Endothelial cell of umbilical vein (primary cell): ENCODE data around the gene KCNS1. TPM values are rescaled to one million over a fixed set of nuclear protein-coding genes. Genes with fewer than 3 reads are reported as not detected.

Source experiments
- BruUV-seq: library from RNA; stranded (reverse); fragments of 400-500 nt; replicated peaks from 2 replicates; lab custom pipeline; 2021; lab: Mats Ljungman, UMichigan
- CTCF ChIA-PET: fragments of 300-600, 350-600 bp; sonication (Branson Sonifier 250); formaldehyde crosslinking; loops from one replicate; lab custom pipeline; 2021; ENCODE audit warnings: antibody characterized with exemption, inconsistent platforms; lab: Charles Lee
- POLR2A ChIA-PET: fragments of 300-600, 350-600 bp; sonication (Branson Sonifier 250); formaldehyde crosslinking; loops from one replicate; lab custom pipeline; 2021; ENCODE audit warnings: antibody characterized with exemption, inconsistent platforms; lab: Charles Lee
- DNase-seq: peaks from one replicate; pipeline ENCODE4 v3.0.0-alpha.2; 2011; ENCODE audit warnings: low read depth, low spot score
- FAIRE-seq: peaks from 2 replicates; lab custom pipeline; 2011; peaks lifted over from hg19 to GRCh38; lab: Jason Lieb, UNC
- H2AFZ ChIP-seq: 2 replicates; pipeline ENCODE4 v1.6.0; 2012; ENCODE audit warnings: low read depth, low read length, control low read depth, inconsistent platforms
- H3K27ac ChIP-seq: 2 replicates; pipeline ENCODE4 v1.5.1; 2011; ENCODE audit warnings: low read depth, mild to moderate bottlenecking, control low read depth, low read length, moderate library complexity; ENCODE audit not compliant: insufficient read depth
- H3K27me3 ChIP-seq, 2 experiments: 2 replicates each; pipeline versions ENCODE4 v1.6.0 to v1.6.1; 2011; ENCODE audit warnings: low read length in 2 of 2, mixed read lengths in 1 of 2; ENCODE audit not compliant: control insufficient read depth in 2 of 2, insufficient read depth in 2 of 2
- H3K36me3 ChIP-seq, 2 experiments: 2 replicates in 1 of 2; 3 replicates in 1 of 2; pipeline ENCODE4 v1.5.1; 2011; ENCODE audit warnings: low read length in 2 of 2, mild to moderate bottlenecking in 1 of 2, moderate library complexity in 1 of 2; ENCODE audit not compliant: control insufficient read depth in 2 of 2, insufficient read depth in 2 of 2; ENCODE audit errors: extremely low read depth in 1 of 2
- H3K4me1 ChIP-seq: 3 replicates; pipeline ENCODE4 v1.5.1; 2011; ENCODE audit warnings: mild to moderate bottlenecking, low read length; ENCODE audit not compliant: control insufficient read depth, insufficient read depth; ENCODE audit errors: extremely low read depth
- H3K4me2 ChIP-seq: 2 replicates; pipeline ENCODE4 v1.6.1; 2011; ENCODE audit warnings: low read length, control low read depth, mixed read lengths; ENCODE audit not compliant: insufficient read depth
- H3K4me3 ChIP-seq, 3 experiments: fragments of 200-600 bp in 1 of 3; sonication (generic), shearing (Covaris generic) in 1 of 3; replicated peaks in 1 of 3; 2 replicates each; pipeline ENCODE4 v1.5.1; 2011 to 2016; ENCODE audit warnings: control low read depth in 3 of 3, low read length in 3 of 3, mild to moderate bottlenecking in 2 of 3, inconsistent platforms in 1 of 3, low read depth in 1 of 3, moderate library complexity in 1 of 3; ENCODE audit not compliant: insufficient read depth in 1 of 3
- H3K79me2 ChIP-seq: 2 replicates; pipeline ENCODE4 v1.6.0; 2012; ENCODE audit warnings: low read length, inconsistent platforms; ENCODE audit not compliant: control insufficient read depth, insufficient read depth
- H3K9ac ChIP-seq: replicated peaks from 2 replicates; pipeline ENCODE3; 2011; ENCODE audit warnings: low read length, control low read depth; ENCODE audit not compliant: insufficient read depth; ENCODE audit errors: extremely low read depth
- H3K9me1 ChIP-seq: replicated peaks from 3 replicates; pipeline ENCODE4 v1.6.0; 2011; ENCODE audit warnings: mild to moderate bottlenecking, low read length; ENCODE audit not compliant: control insufficient read depth, insufficient read depth; ENCODE audit errors: extremely low read depth
- H3K9me3 ChIP-seq: replicated peaks from 2 replicates; pipeline ENCODE4 v1.5.1; 2012; ENCODE audit warnings: low read length, inconsistent platforms; ENCODE audit not compliant: control insufficient read depth, insufficient read depth
- H4K20me1 ChIP-seq: replicated peaks from 2 replicates; pipeline ENCODE3; 2011; ENCODE audit warnings: mild to moderate bottlenecking, low read length; ENCODE audit not compliant: control insufficient read depth, insufficient read depth; ENCODE audit errors: extremely low read depth
- CTCF ChIP-seq, 2 donors: IDR thresholded peaks; 1 replicate in 1 of 2; 2 replicates in 1 of 2; pipeline ENCODE4 v1.5.1; 2011; ENCODE audit warnings: low read length in 2 of 2, mild to moderate bottlenecking in 2 of 2, moderate library complexity in 2 of 2, control low read depth in 1 of 2, inconsistent platforms in 1 of 2, low read depth in 1 of 2; ENCODE audit not compliant: insufficient read depth in 1 of 2; ENCODE audit errors: extremely low read depth in 1 of 2
- EZH2 ChIP-seq: IDR thresholded peaks from 2 replicates; pipeline ENCODE4 v1.6.1; 2012; ENCODE audit warnings: borderline replicate concordance, low read depth, mild to moderate bottlenecking, moderate library complexity, low read length, inconsistent platforms; ENCODE audit not compliant: severe bottlenecking
- FOS ChIP-seq: IDR thresholded peaks from 2 replicates; pipeline ENCODE4 v1.6.1; 2011; ENCODE audit warnings: mild to moderate bottlenecking, low read length, moderate library complexity, borderline replicate concordance; ENCODE audit not compliant: insufficient read depth
- GATA2 ChIP-seq: IDR thresholded peaks from 2 replicates; pipeline ENCODE4 v1.7.0; 2011; ENCODE audit warnings: low read depth, mild to moderate bottlenecking, moderate library complexity, mixed read lengths, low read length; ENCODE audit not compliant: insufficient read length, insufficient read depth
- JUN ChIP-seq: IDR thresholded peaks from 2 replicates; pipeline ENCODE4 v1.6.1; 2011; ENCODE audit warnings: borderline replicate concordance, low read depth; ENCODE audit not compliant: insufficient read length, insufficient read depth
- MAX ChIP-seq: IDR thresholded peaks from 2 replicates; pipeline ENCODE4 v1.6.1; 2011; ENCODE audit not compliant: insufficient read depth, insufficient read length
- MYC ChIP-seq: IDR thresholded peaks from one replicate; pipeline ENCODE4 v1.6.1; 2011; ENCODE audit warnings: mild to moderate bottlenecking, low read depth, low read length
- POLR2A ChIP-seq: IDR thresholded peaks from 2 replicates; pipeline ENCODE4 v1.6.1; 2012; ENCODE audit warnings: low read depth, mild to moderate bottlenecking, control low read depth, low read length
- POLR2AphosphoS5 ChIP-seq: IDR thresholded peaks from 2 replicates; pipeline ENCODE4 v1.6.1; 2012; ENCODE audit warnings: low read depth, mild to moderate bottlenecking, control low read depth, low read length, moderate library complexity; ENCODE audit not compliant: insufficient read depth
- dilution Hi-C: fragments of 300-500 bp; cut with MboI; formaldehyde crosslinking; loops from one replicate; pipeline ENCODE4 v1.15.0; 2019; ENCODE audit warnings: low sequenced_read_pairs; ENCODE audit not compliant: extremely low pct_ligation_motif_present
- intact Hi-C: fragments of 100-400 bp; cut with micrococcal nuclease; formaldehyde crosslinking; loops from one replicate; pipeline ENCODE4 v1.10.0; 2022
- polyA plus RNA-seq, 4 experiments: library from polyadenylated mRNA; depleted of rRNA in 3 of 4; stranded (reverse) in 3 of 4; unstranded in 1 of 4; fragments of >200 nt; gene quantifications; 2 replicates each; pipeline versions ENCODE4 v1.2.1 to v1.2.3, GENCODE V29; 2011 to 2012; ENCODE audit warnings: missing spikeins in 1 of 4
- total RNA-seq: library from RNA; stranded (reverse); gene quantifications from 2 replicates; pipeline ENCODE4 v1.2.3, GENCODE V29; 2021

The KCNS1 gene
- total and polyA plus RNA-seq, 2 donors (not counting 3 experiments of a cell fraction or from before 2014, with no cell fraction given) = 0.14 to 0.29 TPM

- FAIRE-seq (no peak), DNase-seq (no peak)
- no peak overlapping the region for H3K27ac ChIP-seq
- dilution Hi-C loops = no loop called here
- H4K20me1 ChIP-seq = no peaks in the 10 kb centered on the region
- H3K27me3 ChIP-seq = no peaks in the 10 kb centered on the region
- H3K9ac ChIP-seq = no peak overlapping the region
- H3K4me2 ChIP-seq = no peak overlapping the region
- no peaks in the 10 kb centered on the region for H3K9me1 ChIP-seq
- H3K36me3 ChIP-seq = no peaks in the 10 kb centered on the region
- no peak overlapping the region for H3K4me3 ChIP-seq
- no peak overlapping the region for H2AFZ ChIP-seq
- POLR2A ChIA-PET = no interaction called here
- H3K9me3 ChIP-seq = no peaks in the 10 kb centered on the region
- CTCF ChIA-PET = interaction anchor here (1.1 to 4.3 kb wide), 11 partner anchors 8 to 244 kb away, joined by 3 to 25 read pairs (median 4); partner anchors contain the start of gene WFDC5
- H3K4me1 ChIP-seq = peaks cover 12% of the 10 kb centered on the region
- H3K79me2 ChIP-seq = no peaks in the 10 kb centered on the region
- BruUV-seq = no TSS peak
- intact Hi-C loops = no loop called here
- TF ChIP-seq FOS (no peak), GATA2 (no peak), CTCF (IDR thresholded peaks at IDR 0.05; ENCODE audit: extremely low read depth in 1 of 2, insufficient read depth in 1 of 2, low read depth in 1 of 2, low read length in 2 of 2) (no peak)
Measured at GRCh38 chr20:45049904-45050471, 50.9 kb downstream of the KCNS1 start.

GRCh38 chr20:45049438-45049837 is 51.5 kb downstream of the KCNS1 start:
- H3K27me3 ChIP-seq = no peaks in the 10 kb centered on the region
- no peak for DNase-seq
- peak; percentile 75 for FAIRE-seq

More at GRCh38 chr20:45049438-45049837, 51.5 kb downstream of the KCNS1 start:
- H4K20me1 ChIP-seq = no peaks in the 10 kb centered on the region
- TF ChIP-seq MAX = no peak
- TF ChIP-seq POLR2AphosphoS5 = no peak
- TF ChIP-seq MYC = no peak
- no peak for TF ChIP-seq JUN
- TF ChIP-seq FOS = no peak
- no peak for TF ChIP-seq POLR2A
- TF ChIP-seq EZH2 = no peak
- TF ChIP-seq CTCF (IDR thresholded peaks at IDR 0.05; ENCODE audit: extremely low read depth in 1 of 2, insufficient read depth in 1 of 2, low read depth in 1 of 2, low read length in 2 of 2) = no peak
- TF ChIP-seq GATA2 = no peak
- BruUV-seq = no TSS peak
- no peaks in the 10 kb centered on the region for H3K9me1 ChIP-seq
- peaks cover 12% of the 10 kb centered on the region for H3K4me1 ChIP-seq
- no peak overlapping the region for H3K27ac ChIP-seq
- H2AFZ ChIP-seq = no peak overlapping the region
- H3K9me3 ChIP-seq = no peaks in the 10 kb centered on the region
- dilution Hi-C loops = no loop called here
- no peaks in the 10 kb centered on the region for H3K36me3 ChIP-seq
- ChIA-PET POLR2A (no interaction called here), CTCF (interaction anchor here (1.1 to 4.3 kb wide), 7 partner anchors 29 to 244 kb away, joined by 3 to 25 read pairs (median 6); no protein-coding TSS in a partner anchor)
- H3K79me2 ChIP-seq = no peaks in the 10 kb centered on the region
- no peak overlapping the region for H3K4me2 ChIP-seq
- intact Hi-C loops = no loop called here
- H3K4me3 ChIP-seq = no peak overlapping the region
- H3K9ac ChIP-seq = no peak overlapping the region
